HG02678 (cell line): ENCODE results near the gene KREMEN1.
"Not testable (repeated sequence)": the region's sequence is repeated elsewhere in the genome, so short reads cannot be mapped to it uniquely, and the experiment has no call there.

Experiments
- ATAC-seq: cut with Tn5 transposase; IDR thresholded peaks from one replicate; pipeline ENCODE4 v1.9.1; 2021; ENCODE audit warnings: mild to moderate bottlenecking, moderate library complexity; ENCODE audit not compliant: unreplicated experiment

The KREMEN1 gene

GRCh38 chr22:29072979-29073617 is at the start of gene KREMEN1:
KREMEN1 (plus strand) TSS chr22:29073035; CDS start chr22:29073131, 96 bp downstream.
- no peak for ATAC-seq

DNA sequence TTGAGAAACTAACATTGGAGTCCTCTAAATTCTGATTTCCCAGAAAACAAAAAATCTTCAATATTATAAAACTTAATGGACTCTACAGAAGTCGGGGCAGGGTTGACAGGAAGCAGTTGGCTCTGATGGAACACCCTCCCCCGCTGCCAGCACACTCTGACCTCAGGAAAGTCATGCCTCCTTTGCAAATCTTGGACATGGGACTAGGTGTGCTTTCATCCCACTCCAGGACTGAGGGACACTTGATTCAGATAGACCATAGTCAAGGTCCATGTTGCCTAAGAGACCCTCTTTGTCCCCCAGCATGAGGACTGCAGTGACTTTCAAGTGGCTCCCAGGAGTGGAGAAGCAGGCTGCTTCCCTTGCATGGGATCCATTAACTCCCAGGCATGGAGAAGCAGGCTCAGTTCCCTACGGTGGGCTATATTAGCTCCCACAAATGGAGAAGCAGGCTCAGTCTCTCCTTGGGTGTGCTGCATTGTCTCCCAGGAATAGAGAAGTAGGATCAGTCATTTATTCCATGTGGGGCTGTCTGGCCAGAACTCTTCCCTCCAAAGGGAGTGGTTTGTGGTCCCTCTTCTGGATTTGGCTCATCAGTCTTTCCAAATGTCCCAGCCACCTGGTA is 49.6 kb upstream of the KREMEN1 start:
- no peak for ATAC-seq

- ATAC-seq, result no peak
These were observed 46.3 kb upstream of the KREMEN1 start for GRCh38 chr22:29026579-29026978.

- ATAC-seq, result no peak
These were observed 44.4 kb upstream of the KREMEN1 start for GRCh38 chr22:29028468-29028867.

- no peak for ATAC-seq
These were observed 43.4 kb upstream of the KREMEN1 start for GRCh38 chr22:29029202-29030000.

DNA sequence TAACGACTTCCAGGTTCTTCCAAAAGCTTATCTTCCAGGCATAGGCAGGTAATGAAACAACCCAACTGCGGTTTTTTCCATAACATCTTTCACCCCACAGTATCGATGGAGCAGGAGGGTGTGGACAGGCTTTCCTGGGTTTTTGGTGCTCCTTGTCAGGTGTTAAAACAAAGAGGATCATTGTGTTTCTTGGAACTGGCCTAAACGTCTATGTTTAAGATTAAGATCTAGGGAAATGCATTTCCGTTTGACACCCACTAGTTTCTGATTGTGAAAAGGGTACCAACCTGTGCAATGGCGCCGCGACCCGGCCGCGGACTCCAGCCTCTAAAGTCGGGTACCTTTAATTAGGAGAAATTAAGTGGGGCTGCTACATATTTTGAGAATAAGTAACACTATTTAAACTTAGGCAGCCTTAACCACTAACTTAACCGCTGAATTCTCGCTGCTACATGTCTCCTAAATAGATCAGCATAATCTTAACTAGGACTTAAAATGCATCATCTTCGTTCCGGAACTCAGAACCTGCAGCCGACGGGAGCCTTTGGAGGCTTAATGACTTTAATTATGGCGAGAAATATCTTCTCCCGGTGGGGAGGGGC is 42.7 kb upstream of the KREMEN1 start:
- ATAC-seq, result no peak

DNA sequence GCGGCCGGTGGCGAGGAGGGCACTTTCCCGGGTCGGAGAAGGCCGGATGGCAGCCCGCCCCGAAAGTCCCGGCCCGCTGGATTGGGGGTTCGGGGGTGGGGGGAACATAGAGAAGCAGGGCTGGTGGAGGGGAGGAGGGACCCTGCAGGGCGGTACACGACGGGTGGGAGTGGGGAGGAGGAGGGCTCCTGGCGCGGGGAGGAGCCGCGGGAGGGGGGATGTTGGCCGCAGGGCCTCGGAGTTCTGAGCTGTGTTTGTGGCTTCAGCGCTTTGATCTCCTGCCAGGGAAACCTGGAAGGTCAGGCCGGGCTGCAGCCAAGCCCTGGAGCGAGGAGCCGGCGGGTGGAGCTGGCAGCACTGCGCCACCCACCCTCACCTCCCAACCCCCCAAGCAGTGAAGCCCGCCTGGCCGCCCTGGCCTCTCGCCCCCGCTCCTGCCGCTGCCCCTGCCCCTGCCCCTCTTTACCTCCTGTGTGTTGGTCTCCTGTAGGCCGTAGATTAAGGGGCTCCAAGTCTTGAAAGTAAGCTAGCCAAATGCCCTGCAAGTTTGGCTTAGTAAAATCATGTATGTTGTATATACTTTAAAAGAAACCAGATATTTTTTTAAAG is 42.1 kb upstream of the KREMEN1 start:
- ATAC-seq, result no peak

- no peak for ATAC-seq
These were observed 41.4 kb upstream of the KREMEN1 start for GRCh38 chr22:29031227-29032011.

GRCh38 chr22:29032014-29032475 is 40.8 kb upstream of the KREMEN1 start:
- ATAC-seq, result no peak

GRCh38 chr22:29032584-29032983 is 40.3 kb upstream of the KREMEN1 start:
- ATAC-seq, result no peak

DNA sequence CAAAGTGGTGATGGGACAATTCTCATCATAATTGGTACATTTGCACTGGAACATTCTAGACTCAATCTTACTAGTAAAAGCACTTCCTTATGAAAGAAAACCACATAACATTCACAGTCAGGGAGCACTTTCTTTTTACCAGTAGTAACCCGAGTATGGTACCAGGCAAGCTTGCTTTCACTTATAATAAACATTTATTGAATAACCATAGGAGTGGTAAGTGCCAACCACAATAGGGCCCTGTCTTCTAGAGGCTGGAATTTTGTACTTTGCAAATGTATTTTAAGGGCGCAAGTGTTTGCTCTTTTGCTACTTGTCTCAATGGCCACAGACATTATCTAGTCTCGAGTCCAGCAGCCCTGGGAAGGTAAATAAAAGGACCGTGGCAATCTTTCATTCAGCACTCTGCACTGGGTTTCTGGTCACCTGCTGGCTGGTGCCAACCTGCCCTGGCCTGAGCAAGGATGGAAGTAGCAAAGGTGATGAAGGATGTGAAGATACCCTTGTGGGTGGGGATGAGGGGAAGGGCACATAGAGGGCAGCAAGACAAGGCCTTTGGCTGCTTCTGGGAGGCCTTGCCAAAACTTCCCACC is 35.4 kb upstream of the KREMEN1 start:
- no peak for ATAC-seq

GRCh38 chr22:29039148-29039547 is 33.7 kb upstream of the KREMEN1 start:
- ATAC-seq, result no peak

GRCh38 chr22:29039684-29040083 is 33.2 kb upstream of the KREMEN1 start:
- not testable (repeated sequence) for ATAC-seq

- ATAC-seq, result no peak
These were observed 32.2 kb upstream of the KREMEN1 start for GRCh38 chr22:29040385-29041275.

GRCh38 chr22:29041408-29041807 is 31.4 kb upstream of the KREMEN1 start:
- no peak for ATAC-seq

DNA sequence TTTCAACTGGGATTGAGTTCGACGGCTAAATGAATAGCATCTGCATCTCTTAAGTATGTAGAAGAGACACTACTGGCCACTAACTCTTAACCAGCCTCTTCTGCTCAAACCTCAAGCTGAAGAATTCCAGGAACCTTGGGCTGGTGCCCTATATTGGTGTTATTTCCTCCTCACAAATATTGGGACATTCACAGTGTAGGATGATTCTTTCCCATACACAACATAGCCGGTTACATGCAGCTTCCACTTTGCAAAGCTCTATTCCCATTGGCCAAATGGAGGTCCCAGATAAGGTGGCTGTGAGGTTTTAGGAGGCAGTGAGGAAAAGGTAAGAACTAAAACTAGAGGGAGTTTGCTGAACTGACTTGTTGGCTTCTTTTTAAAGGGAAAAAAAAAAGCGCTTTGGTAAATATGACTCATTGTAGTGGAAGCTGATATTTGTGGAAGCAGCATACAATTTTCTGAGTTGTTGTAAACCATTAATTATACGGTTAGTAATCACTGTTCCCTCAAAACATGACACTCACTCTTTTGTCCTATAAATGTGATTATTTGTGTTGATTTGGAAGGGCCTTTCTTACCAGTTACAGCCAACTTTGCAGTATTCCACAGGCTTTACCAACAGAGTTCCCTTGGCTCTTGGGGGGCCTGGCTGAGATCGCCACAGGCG is 28.8 kb upstream of the KREMEN1 start:
- ATAC-seq, result no peak

DNA sequence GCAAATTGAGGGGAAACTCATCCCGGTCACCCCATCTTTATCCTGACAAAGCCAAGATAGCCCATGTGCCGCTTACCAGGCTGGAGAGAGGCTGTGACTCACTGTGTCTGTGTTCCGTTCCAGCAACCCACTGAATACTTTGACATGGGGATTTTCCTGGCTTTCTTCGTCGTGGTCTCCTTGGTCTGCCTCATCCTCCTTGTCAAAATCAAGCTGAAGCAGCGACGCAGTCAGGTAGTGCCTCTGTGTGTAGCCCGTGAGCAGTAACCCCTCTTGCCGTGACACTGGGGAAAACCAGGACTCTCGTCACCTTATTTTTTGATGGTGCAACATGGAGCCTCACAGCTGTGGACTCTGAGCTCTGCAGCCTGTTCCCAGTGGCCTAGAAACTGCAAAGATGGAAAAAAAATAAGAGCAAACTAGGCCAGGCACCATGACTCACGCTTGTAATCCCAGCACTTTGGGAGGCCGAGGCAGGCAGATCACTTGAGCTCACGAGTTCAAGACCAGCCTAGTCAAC is 28.1 kb upstream of the KREMEN1 start:
- ATAC-seq, result no peak
